Skin epidermis (tissue), 12 donors: Measurements from ENCODE around the gene ZNF808.
"Not testable (repeated sequence)": the region's sequence is repeated elsewhere in the genome, so short reads cannot be mapped to it uniquely, and the experiment has no call there.

Experiments used
- H3K27ac ChIP-seq, 21 experiments: fragments of 200-600 bp; sonication (generic) in 11 of 21; one replicate each; pipeline ENCODE4 v1.5.0; 2020; ENCODE audit warnings: mild to moderate bottlenecking in 3 of 21, inconsistent platforms in 2 of 21, moderate library complexity in 2 of 21
- H3K4me3 ChIP-seq, 7 experiments: fragments of 200-600 bp; sonication (generic) in 2 of 7; one replicate each; pipeline ENCODE4 v1.5.0; 2020; ENCODE audit warnings: inconsistent platforms in 2 of 7, mild to moderate bottlenecking in 2 of 7, moderate library complexity in 1 of 7

Gene ZNF808

DNA sequence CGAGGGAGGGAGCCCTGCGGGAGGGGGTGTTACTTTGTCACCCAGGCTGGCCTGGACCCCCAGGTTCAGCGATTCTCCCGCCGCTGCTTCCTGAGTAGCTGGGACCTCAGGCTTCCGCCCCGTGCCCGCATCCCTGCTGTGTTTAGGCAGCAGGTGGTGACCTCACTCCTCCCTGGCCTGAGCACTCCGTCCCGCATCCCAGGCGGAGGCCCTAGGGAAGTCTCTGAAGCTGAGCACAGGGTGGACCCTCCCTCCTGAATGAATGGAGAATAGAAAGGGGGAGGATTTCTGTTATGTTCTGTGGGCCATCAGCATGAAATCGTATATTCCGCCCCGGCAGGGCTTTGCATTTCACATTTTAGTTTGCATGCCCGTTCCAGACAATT lies 7.9 kb downstream of the ZNF808 start:
- H3K4me3 ChIP-seq, result peak overlapping the region; percentile 47 to 58 (median 49)
- H3K27ac ChIP-seq, result peak overlapping the region in 10 of 21 experiments; percentile 61 to 86 (median 78)

DNA sequence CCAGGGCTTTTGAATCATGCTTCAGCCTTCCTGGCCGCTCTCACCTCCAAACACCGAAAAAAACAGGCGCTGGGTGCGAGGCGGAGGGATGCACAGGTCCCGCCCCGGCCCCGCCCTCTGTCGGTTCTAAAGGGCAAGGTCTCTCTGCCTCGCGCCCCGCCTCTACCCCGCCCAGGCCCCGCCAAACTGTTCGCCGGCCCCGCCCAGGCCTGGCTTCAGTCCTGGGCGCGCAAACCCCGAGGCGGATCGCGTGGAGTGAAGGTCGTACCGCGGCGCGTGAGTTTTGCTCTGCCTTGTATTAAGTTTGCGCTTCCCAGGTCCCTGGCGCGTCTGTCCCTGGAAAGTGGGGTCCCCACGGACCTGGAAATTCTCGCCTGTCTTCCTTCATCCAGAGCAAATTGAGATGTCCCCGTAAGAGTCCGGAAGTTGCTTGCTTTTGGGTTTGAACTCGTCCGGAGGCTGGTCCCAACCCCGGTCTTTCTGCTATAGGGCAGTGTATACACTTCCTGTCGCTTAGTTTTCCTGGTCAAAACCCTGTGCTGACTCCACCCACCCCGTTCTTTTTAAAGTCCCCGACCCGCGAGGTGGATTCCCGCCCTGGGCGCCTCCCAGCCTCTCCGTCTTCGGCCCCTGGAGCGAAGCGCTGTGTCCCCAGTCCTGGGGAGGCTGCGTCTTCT lies 8.4 kb downstream of the ZNF808 start:
- peak overlapping the region; percentile 24 to 86 (median 75) for H3K27ac ChIP-seq
- peak overlapping the region; percentile 47 to 58 (median 49) for H3K4me3 ChIP-seq

DNA sequence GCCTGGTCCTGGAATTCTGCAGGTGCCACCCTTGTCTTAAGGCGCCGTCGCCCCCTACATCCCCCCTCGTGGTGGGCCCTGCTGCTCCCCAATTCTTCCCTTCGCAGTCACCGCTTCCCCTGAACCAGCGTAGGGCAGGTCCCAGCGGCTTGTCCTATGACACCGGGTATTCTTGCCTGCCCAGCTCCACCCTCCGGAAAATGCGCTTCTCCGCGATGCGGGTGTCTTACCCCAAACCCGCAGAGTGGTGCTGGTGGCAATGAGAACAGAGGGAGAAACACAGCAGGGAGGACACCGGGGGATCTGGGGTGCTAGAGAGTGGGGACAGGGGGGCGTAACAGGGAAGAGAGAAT lies 9.0 kb downstream of the ZNF808 start:
- Histone ChIP-seq H3K4me3 (peak overlapping the region; percentile 47 to 58 (median 49)), H3K27ac (peak overlapping the region; percentile 24 to 86 (median 75))

DNA sequence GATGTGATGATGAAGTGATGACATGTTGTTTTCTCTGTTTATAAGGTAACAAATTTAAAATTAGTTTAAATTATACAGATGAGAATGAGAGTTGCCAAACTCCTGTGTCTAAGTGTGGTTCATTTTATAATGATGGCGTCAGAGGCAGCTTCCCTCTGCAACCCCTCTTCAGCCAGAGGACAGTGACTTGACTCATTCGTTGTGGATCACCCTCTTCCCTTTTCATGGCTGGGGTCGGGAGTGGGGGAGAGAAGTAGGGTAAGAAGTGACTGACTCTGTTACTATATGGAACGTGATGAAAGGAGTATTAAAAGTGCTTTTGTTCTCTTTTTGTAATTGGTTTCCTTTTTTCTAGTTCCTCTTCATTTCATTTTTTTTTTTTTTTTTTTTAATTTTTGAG lies 11.3 kb downstream of the ZNF808 start:
- H3K27ac ChIP-seq, H3K4me3 ChIP-seq: not testable (repeated sequence)

DNA sequence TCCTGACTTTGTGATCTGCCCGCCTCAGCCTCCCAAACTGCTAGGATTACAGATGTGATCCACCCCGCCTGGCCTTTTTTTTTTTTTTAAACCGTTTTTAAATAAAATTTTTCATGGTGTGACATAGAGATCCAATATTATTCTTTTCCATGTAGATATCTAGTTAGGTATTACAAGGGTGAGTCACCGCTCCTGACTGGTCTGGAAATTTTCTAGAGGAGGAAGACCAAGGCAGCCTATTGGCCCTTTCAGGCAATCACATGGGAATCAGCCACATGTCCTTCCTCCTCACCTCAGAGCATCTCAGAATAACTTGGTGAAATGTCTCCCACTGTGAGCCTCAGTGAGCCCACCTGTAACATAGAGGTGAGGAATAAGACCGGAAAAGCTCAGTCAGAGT lies 13.7 kb downstream of the ZNF808 start:
- not testable (repeated sequence) for H3K4me3 ChIP-seq, H3K27ac ChIP-seq

DNA sequence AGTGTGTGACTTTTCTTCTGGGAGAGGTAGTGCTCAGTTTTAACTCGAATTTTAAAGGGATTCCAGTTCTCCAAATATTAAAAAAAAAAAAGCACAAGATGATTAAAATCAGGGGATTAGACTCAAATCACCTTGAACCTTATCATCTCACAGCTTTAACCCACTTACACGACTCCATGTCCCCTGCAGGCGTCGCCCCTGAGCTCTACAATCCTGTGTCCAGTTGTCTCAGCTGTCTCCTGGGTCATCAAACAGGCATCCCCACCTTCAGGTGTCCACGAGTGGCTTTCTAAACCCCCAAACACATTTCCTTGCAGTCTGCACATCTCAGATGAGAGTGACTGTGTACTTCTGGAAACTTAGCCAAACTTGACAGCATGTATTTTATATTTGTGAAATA lies 14.1 kb downstream of the ZNF808 start:
- no peak overlapping the region for H3K4me3 ChIP-seq
- no peak overlapping the region for H3K27ac ChIP-seq

DNA sequence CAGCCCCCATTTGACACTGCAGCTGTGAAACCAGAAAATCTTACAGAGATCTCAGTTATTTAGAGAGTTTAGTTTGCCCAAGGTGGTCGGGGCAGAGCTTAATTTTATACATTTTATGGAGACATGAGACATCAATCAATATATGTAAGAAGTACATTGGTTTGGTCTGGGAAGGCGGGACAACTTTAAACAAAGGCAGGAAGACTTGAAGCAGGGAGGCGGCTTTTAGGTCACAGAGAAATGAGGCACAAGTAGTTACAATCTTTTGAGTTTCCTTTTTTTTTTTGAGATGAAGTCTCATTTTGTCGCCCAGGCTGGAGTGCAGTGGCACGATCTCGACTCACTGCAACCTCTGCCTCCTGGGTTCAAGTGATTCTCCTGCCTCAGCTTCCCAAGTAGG lies 15.1 kb downstream of the ZNF808 start:
- not testable (repeated sequence) for H3K27ac ChIP-seq, H3K4me3 ChIP-seq

DNA sequence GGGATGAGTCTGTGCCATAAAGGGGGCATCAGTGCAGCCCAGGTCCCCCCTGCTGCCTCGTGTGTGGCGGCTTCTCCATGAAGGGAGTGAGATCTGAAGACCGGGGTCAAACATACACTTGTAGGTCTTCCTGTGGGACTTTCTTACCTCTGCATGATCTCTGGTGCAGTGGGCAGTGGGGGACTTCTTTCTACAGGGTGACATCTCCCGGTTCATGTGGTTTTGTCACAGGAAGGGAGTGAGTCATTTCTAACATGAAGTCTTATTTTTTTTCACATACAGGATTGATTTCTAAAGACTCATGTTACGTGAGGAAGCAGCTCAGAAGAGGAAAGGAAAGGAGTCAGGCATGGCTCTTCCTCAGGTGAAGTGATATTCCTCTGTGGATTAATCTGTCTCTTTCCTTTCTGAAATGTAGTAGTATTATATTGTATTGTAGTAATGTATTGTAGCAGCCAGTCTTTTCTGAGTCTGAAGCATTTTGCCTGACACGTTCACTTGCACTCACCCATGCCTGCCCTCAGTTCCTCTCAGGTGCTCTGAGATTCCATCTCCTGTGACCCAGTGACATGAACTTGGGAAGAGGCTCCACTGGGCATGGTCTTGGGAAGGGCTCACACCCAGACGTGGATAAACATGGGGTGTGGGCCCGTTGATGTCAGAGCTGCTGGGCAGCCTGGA lies 15.7 kb downstream of the ZNF808 start:
- Histone ChIP-seq H3K27ac (no peak overlapping the region), H3K4me3 (no peak overlapping the region)

DNA sequence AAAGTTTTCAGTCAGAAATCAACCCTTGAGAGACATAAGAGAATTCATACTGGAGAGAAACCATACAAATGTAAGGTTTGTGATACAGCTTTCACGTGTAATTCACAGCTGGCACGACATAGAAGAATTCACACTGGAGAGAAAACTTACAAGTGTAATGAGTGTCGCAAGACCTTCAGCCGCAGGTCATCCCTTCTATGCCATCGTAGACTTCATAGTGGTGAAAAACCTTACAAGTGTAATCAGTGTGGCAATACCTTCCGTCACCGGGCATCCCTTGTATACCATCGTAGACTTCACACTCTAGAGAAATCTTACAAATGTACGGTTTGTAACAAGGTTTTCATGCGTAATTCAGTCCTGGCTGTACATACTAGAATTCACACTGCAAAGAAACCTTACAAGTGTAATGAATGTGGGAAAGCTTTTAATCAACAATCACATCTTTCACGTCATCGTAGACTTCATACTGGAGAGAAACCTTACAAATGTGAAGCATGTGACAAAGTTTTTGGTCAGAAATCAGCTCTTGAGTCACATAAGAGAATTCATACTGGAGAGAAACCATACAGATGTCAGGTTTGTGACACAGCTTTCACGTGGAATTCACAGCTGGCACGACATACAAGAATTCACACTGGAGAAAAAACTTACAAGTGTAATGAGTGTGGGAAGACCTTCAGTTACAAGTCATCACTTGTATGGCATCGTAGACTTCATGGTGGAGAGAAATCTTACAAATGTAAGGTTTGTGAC lies 26.9 kb downstream of the ZNF808 start:
- no peak overlapping the region for H3K27ac ChIP-seq
- no peak overlapping the region for H3K4me3 ChIP-seq

DNA sequence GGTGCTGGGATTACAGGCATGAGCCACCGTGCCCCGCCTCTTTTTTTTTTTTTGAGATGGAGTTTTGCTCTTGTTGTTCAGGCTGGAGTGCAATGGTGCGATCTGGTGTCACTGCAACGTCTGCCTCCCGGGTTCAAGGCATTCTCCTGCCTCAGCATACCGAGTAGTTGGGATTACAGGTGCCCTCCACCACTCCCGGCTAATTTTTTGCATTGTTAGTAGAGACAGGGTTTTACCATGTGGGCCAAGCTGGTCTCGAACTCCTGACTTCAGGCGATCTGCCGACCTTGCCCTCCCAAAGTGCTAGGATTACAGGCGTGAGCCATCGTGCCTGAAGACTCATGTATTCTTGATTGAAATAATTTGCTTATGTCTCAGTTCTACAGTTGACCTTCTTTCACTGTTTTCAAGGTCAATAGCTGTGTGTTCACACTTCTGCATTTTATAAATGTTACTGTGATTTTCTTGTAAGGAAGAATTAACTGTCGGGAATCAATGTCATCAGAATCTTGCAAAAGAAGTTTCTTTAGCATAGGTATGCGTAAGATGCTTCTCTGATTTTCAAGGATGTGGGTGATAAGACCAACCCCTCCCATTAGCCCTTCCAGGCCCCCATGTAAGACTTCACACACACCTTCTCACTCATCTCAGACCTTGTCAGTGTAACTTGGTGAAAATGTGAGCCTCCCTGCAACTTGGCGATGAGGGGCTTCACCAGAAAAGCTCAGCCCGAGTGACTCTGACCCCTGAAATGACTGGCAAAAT lies 29.9 kb downstream of the ZNF808 start:
- H3K27ac ChIP-seq, result no peak overlapping the region

DNA sequence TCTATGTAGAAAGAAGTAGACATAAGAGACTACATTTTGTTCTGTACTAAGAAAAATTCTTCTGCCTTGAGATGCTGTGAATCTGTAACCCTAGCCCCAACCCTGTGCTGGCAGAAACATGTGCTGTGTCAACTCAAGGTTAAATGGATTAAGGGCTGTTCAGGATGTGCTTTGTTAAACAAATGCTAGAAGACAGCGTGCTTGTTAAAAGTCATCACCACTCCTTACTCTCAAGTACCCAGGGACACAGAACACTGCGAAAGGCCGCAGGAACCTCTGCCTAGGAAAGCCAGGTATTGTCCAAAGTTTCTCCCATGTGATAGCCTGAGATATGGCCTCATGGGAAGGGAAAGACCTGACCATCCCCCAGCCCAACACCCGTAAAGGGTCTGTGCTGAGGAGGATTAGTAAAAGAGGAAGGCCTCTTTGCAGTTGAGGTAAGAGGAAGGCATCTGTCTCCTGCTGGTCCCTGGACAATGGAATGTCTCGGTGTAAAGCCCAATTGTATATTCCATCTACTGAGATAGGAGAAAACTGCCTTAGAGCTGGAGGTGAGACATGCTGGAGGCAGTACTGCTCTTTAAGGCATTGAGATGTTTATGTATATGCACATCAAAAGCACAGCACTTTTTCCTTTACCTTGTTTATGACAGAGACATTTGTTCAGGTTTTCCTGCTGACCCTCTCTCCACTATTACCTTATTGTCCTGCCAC lies 31.4 kb downstream of the ZNF808 start:
- not testable (repeated sequence) for H3K4me3 ChIP-seq, H3K27ac ChIP-seq

More for the DNA sequence above, 29.9 kb downstream of the ZNF808 start:
- H3K4me3 ChIP-seq, result no peak overlapping the region

DNA sequence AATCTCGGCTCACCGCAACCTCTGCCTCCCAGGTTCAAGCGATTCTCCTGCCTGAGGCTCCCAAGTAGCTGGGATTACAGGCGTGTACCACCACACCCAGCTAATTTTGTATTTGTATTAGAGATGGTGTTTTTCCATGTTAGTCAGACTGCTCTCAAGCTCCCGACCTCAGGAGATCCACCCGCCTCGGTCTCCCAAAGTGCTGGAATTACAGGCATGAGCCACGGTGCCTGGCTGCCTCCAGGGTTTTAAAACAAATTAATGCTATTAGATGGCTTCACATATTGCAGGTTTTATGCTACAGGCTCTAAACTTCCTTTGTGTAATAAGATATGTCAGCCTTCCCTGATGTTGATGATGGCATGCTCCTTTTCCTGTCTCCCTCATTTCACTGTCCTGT lies 34.1 kb downstream of the ZNF808 start:
- not testable (repeated sequence) for H3K4me3 ChIP-seq, H3K27ac ChIP-seq

DNA sequence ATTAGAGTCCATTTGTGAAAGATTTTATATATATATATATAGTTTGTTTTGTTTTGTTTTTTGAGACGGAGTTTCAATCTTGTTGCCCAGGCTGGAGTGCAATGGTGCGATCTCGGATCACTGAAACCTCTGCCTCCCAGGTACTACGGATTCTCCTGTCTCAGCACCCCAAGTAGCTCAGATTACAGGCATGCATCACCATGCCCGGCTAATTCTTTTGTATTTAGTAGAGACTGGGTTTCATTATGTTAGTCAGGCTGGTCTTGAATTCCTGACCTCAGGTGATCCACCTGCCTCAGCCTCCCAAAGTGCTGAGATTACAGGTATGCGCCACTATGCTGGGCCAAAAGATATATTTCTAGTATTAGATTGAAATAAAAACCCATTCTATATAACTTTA lies 38.7 kb downstream of the ZNF808 start:
- H3K4me3 ChIP-seq, result no peak overlapping the region
- H3K27ac ChIP-seq, result no peak overlapping the region

DNA sequence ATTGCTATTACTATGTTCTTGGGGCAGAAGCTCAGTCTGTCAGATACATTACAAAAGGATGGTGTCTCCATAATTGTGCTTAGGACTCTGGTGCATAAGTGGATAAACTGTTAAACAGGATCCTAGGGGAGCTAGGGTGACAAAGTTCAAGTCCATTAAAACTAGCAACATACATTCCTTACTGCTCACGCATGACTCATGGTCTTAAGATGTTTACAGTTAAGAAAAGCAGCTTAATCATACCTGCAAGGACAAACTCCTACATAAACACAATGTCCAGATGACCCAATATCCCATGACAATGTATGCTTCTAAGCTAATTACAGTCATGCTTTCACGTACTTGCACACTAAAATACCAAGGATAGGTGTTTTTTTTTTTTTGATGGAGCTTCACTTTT lies 39.1 kb downstream of the ZNF808 start:
- Histone ChIP-seq H3K4me3 (no peak overlapping the region), H3K27ac (no peak overlapping the region)

DNA sequence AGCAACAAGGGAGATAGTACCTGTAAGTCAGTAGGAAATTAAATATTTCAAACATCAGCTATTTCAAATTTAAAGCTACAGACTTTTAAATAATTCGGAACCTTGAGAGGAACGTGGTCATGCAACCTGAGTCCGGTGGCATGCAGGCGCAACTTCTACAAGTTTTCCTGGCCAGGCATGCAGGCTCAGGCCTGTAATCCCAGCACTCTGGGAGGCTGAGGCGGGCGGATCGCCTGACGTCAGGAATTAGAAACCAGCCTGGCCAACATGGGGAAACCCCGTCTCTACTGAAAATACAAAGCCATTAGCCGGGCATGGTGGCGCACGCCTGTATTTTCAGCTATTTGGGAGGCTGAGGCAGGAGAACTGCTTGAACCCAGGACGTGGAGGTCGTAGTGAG lies 40.5 kb downstream of the ZNF808 start:
- H3K27ac ChIP-seq, result no peak overlapping the region
- no peak overlapping the region for H3K4me3 ChIP-seq

DNA sequence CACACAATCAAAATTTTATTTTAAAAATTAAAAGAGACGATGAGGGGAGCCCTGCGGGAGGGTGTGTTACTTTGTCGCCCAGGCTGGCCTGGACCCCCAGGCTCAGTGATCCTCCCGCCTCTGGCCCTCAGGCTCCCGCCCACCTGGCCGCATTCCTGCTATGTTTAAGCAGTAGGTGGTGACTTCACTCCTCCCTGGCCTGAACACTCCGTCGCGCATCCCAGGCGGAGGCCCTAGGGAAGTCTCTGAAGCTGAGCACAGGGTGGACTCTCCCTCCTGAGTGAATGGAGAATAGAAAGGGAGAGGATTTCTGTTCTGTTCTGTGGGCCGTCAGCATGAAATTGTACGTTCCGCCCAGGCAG lies 42.2 kb downstream of the ZNF808 start:
- H3K27ac ChIP-seq, result peak overlapping the region in 18 of 21 experiments; percentile 37 to 93 (median 82)

DNA sequence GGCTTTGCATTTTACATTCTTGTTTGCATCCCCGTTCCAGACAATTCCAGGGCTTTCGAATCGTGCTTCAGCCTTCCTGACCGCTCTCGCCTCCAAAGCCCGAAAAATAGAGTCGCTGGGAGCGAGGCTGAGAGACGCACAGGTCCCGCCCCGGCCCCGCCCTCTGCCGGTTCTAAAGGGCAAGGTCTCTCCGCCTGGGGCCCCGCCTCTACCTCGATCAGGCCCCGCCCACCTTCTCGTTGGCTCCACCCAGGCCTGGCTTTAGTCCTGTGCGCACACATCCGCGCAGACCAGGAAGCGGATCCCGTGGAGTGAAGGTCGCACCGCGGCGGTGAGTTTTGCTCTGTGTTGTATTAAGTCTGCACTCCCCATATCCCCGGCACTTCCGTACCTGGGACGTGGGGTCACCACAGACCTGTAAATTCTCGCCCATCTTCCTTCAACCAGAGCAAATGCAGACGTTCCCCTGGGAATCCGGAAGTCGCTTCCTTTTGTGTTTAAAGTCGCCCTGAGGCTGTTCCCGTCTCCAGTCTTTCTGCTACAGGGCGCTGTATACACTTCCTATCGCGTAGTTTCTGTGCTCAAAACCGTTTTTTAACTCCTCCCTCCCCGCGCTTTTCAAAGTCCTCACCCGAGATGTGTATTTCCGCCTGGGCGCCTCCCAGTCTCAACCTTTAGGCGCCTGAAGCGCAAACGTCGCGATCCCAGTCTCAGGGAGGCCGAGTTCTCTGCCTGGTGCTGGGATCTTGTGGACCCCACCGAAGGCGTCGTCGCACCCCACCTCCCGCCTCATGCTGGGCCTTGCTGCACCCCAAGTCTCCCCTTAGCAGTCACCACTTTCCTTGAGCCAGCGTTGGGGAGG lies 42.8 kb downstream of the ZNF808 start, which contains the start of gene ZNF701:
Gene ZNF701 (plus strand): TSS at position 288 of the 862 bp plus-strand sequence. CDS start 3,861 bp downstream, outside the sequence.
- peak within 1 kb of the TSS; percentile 17 to 93 (median 83) for H3K27ac ChIP-seq
- peak within 1 kb of the TSS; percentile 43 to 81 (median 67) for H3K4me3 ChIP-seq

More for the DNA sequence above, 42.2 kb downstream of the ZNF808 start:
- H3K4me3 ChIP-seq, result peak overlapping the region; percentile 43 to 81 (median 67)

DNA sequence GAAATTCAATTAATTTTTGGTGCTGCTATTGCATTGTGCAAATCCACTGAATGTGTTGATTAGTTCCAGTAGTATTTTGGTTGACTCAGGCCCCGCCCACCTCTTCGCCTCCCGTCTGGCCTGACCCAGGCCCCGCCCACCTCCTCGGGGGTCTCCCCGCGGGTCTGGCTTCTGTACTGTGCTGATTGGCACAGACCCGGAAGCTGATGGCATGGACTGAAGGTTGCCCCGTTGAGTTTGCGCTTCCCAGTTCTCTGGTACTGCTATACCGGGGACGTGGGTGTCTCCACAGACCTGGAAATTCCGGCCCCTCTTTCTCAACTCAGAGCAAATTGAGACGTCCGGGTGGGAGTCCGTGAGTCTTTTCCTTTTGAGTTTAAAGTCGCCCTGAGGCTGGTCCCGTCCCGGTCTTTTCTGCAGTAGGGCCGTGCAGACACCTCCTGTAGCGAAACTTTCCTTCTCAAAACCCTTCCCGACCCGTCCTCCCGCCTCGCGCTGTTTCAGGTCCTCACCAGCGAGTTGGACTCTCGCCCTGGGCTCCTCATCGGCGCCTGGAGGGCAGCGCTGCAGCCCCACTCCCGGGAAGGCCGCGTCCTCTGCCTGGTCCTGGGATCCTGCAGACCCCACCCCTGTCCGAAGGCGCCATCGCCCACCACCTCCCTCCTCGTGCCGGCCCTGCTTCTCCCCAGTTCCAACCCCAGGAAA lies 57.4 kb downstream of the ZNF808 start:
- peak overlapping the region in 2 of 21 experiments; percentile 18 to 37 for H3K27ac ChIP-seq
- H3K4me3 ChIP-seq, result peak overlapping the region in 2 of 7 experiments; percentile 2 to 26
